OCI-LY1 (cell line): ENCODE measurements around the gene ZNF778.

ENCODE experiments used
- H2AFZ ChIP-seq: fragments of 200-600 bp; sonication (generic), shearing (Covaris generic); 2 replicates; pipeline ENCODE4 v1.6.0; 2014; ENCODE audit warnings: antibody characterized with exemption, mild to moderate bottlenecking, low read length
- H3F3A ChIP-seq: fragments of 200-600 bp; sonication (generic), shearing (Covaris generic); 2 replicates; pipeline ENCODE4 v1.6.0; 2014; ENCODE audit warnings: mild to moderate bottlenecking, antibody characterized with exemption, low read length, moderate library complexity; ENCODE audit not compliant: insufficient read depth
- H3K27ac ChIP-seq: fragments of 200-600 bp; sonication (generic); 2 replicates; pipeline ENCODE4 v1.5.1; 2014; ENCODE audit warnings: low read length, mixed run types, mild to moderate bottlenecking, low read depth; ENCODE audit not compliant: poor library complexity, severe bottlenecking
- H3K27me3 ChIP-seq: fragments of 200-600 bp; sonication (generic); 2 replicates; pipeline ENCODE4 v1.6.0; 2014; ENCODE audit warnings: antibody characterized with exemption, mild to moderate bottlenecking, low read length, moderate library complexity; ENCODE audit not compliant: insufficient read depth
- H3K36me3 ChIP-seq: fragments of 200-600 bp; sonication (generic); 2 replicates; pipeline ENCODE4 v1.6.1; 2014; ENCODE audit warnings: mild to moderate bottlenecking, antibody characterized with exemption, low read length, moderate library complexity, mixed read lengths; ENCODE audit not compliant: insufficient read depth
- H3K4me1 ChIP-seq: fragments of 200-600 bp; sonication (generic); 2 replicates; pipeline ENCODE4 v1.5.1; 2014; ENCODE audit warnings: mild to moderate bottlenecking, low read length, moderate library complexity; ENCODE audit not compliant: insufficient read depth, severe bottlenecking
- H3K4me2 ChIP-seq: fragments of 200-600 bp; sonication (generic), shearing (Covaris generic); 2 replicates; pipeline ENCODE4 v1.6.1; 2014; ENCODE audit warnings: low read length
- H3K4me3 ChIP-seq: fragments of 200-600 bp; sonication (generic); 2 replicates; pipeline ENCODE4 v1.5.1; 2014; ENCODE audit warnings: low read length, low read depth, mild to moderate bottlenecking, mixed read lengths; ENCODE audit not compliant: poor library complexity, severe bottlenecking
- H3K79me2 ChIP-seq: fragments of 200-600 bp; shearing (Covaris generic); 2 replicates; pipeline ENCODE4 v1.6.1; 2016; ENCODE audit warnings: mixed run types, low read length, mixed read lengths; ENCODE audit not compliant: insufficient read depth
- H3K9ac ChIP-seq: fragments of 200-600 bp; sonication (generic), shearing (Covaris generic); 2 replicates; pipeline ENCODE4 v1.6.1; 2014; ENCODE audit warnings: mild to moderate bottlenecking, low read length, mixed read lengths
- H3K9me2 ChIP-seq: fragments of 200-600 bp; sonication (generic), shearing (Covaris generic); 2 replicates; pipeline ENCODE4 v1.6.1; 2014; ENCODE audit warnings: low read depth, mild to moderate bottlenecking, low read length, mixed read lengths
- H3K9me3 ChIP-seq: fragments of 200-600 bp; shearing (Covaris generic); 2 replicates; pipeline ENCODE4 v1.6.1; 2014; ENCODE audit warnings: low read length, mixed read lengths
- H4K20me1 ChIP-seq: fragments of 200-600 bp; sonication (generic), shearing (Covaris generic); 2 replicates; pipeline ENCODE4 v1.6.0; 2016; ENCODE audit warnings: mild to moderate bottlenecking, low read length; ENCODE audit not compliant: insufficient read depth
- EZH2 ChIP-seq: fragments of 200-600 bp; sonication (generic), shearing (Covaris generic); IDR thresholded peaks from 2 replicates; pipeline ENCODE4 v1.8.0; 2017; ENCODE audit warnings: borderline replicate concordance, mixed run types, mild to moderate bottlenecking, antibody characterized with exemption, low read length, moderate library complexity, mixed read lengths
- TF ChIP-seq, protein P1 (sequence below): fragments of 200-600 bp; sonication (generic), shearing (Covaris generic); IDR thresholded peaks from 2 replicates; pipeline ENCODE4 v1.5.1; 2017; ENCODE audit warnings: mild to moderate bottlenecking, antibody characterized with exemption, low read length, moderate library complexity, mixed read lengths

The ZNF778 gene

GRCh38 chr16:89281189-89281577, 63.7 kb downstream of the ZNF778 start:
- H3K4me1 ChIP-seq = peaks cover 26% of the 10 kb centered on the region
- H3K4me2 ChIP-seq = no peak overlapping the region
- H3K79me2 ChIP-seq = no peaks in the 10 kb centered on the region
- H3K36me3 ChIP-seq = peaks cover 53% of the 10 kb centered on the region
- no peaks in the 10 kb centered on the region for H3K9me2 ChIP-seq
- H2AFZ ChIP-seq = no peak overlapping the region
- H3K9me3 ChIP-seq = no peaks in the 10 kb centered on the region
- TF ChIP-seq EZH2 = no peak
- TF ChIP-seq, protein P1, sequence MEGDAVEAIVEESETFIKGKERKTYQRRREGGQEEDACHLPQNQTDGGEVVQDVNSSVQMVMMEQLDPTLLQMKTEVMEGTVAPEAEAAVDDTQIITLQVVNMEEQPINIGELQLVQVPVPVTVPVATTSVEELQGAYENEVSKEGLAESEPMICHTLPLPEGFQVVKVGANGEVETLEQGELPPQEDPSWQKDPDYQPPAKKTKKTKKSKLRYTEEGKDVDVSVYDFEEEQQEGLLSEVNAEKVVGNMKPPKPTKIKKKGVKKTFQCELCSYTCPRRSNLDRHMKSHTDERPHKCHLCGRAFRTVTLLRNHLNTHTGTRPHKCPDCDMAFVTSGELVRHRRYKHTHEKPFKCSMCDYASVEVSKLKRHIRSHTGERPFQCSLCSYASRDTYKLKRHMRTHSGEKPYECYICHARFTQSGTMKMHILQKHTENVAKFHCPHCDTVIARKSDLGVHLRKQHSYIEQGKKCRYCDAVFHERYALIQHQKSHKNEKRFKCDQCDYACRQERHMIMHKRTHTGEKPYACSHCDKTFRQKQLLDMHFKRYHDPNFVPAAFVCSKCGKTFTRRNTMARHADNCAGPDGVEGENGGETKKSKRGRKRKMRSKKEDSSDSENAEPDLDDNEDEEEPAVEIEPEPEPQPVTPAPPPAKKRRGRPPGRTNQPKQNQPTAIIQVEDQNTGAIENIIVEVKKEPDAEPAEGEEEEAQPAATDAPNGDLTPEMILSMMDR = no peak
- H3K9ac ChIP-seq = no peak overlapping the region
- H3K27ac ChIP-seq = no peak overlapping the region
- no peak overlapping the region for H3K4me3 ChIP-seq
- H3F3A ChIP-seq = no peaks in the 10 kb centered on the region
- no peaks in the 10 kb centered on the region for H4K20me1 ChIP-seq
- no peaks in the 10 kb centered on the region for H3K27me3 ChIP-seq

- H3K36me3 ChIP-seq = peaks cover 54% of the 10 kb centered on the region
- no peak overlapping the region for H3K27ac ChIP-seq
- no peak overlapping the region for H3K4me2 ChIP-seq
- no peak for TF ChIP-seq EZH2
- TF ChIP-seq, protein P1 = no peak
- H3K4me3 ChIP-seq = no peak overlapping the region
- no peaks in the 10 kb centered on the region for H3K79me2 ChIP-seq
- no peaks in the 10 kb centered on the region for H3K9me2 ChIP-seq
- H3K9ac ChIP-seq = no peak overlapping the region
- no peaks in the 10 kb centered on the region for H4K20me1 ChIP-seq
- H3K9me3 ChIP-seq = no peaks in the 10 kb centered on the region
- no peaks in the 10 kb centered on the region for H3K27me3 ChIP-seq
- H2AFZ ChIP-seq = no peak overlapping the region
- no peaks in the 10 kb centered on the region for H3F3A ChIP-seq
- H3K4me1 ChIP-seq = peaks cover 19% of the 10 kb centered on the region
Observed at GRCh38 chr16:89281829-89282228, 64.3 kb downstream of the ZNF778 start.

GRCh38 chr16:89282523-89282922, 65.0 kb downstream of the ZNF778 start:
- Histone ChIP-seq H3F3A (no peaks in the 10 kb centered on the region), H3K9ac (no peak overlapping the region), H3K27ac (no peak overlapping the region), H3K36me3 (peaks cover 61% of the 10 kb centered on the region), H3K79me2 (no peaks in the 10 kb centered on the region), H3K27me3 (no peaks in the 10 kb centered on the region), H3K4me3 (no peak overlapping the region), H3K4me2 (no peak overlapping the region), H3K9me2 (no peaks in the 10 kb centered on the region), H4K20me1 (no peaks in the 10 kb centered on the region), H2AFZ (no peak overlapping the region), H3K4me1 (peaks cover 12% of the 10 kb centered on the region), H3K9me3 (no peaks in the 10 kb centered on the region)
- TF ChIP-seq, protein P1 = no peak
- no peak for TF ChIP-seq EZH2
